Fibroblast of lung (primary cell): Measurements from ENCODE around the gene STX8.

Source experiments
- CTCF ChIP-seq, 2 donors: IDR thresholded peaks in 1 of 2; conservative IDR thresholded peaks in 1 of 2; 1 replicate in 1 of 2; 2 replicates in 1 of 2; pipeline ENCODE4 v1.5.1; 2011 to 2012; ENCODE audit warnings: low read length in 2 of 2, control low read depth in 1 of 2, inconsistent platforms in 1 of 2, low read depth in 1 of 2, mild to moderate bottlenecking in 1 of 2
- EZH2 ChIP-seq: IDR thresholded peaks from 2 replicates; pipeline ENCODE4 v1.5.1; 2012; ENCODE audit warnings: low read length, control low read depth, mild to moderate bottlenecking; ENCODE audit errors: missing control alignments

- TF ChIP-seq CTCF (conservative IDR thresholded peaks at IDR 0.05 in 1 of 2, IDR thresholded peaks at IDR 0.05 in 1 of 2; ENCODE audit: low read depth in 1 of 2, low read length in 2 of 2) (no peak), EZH2 (no peak)
Measured at GRCh38 chr17:9383826-9384225, 191.8 kb downstream of the STX8 start.
